GM12873 (cell line): Measurements from ENCODE around the gene PADI2.
A peak's percentile ranks its signal among the peaks of the same experiment; 100 is the strongest.

Experiments
- TF ChIP-seq, protein P1 (sequence below): IDR thresholded peaks from 2 replicates; pipeline ENCODE4 v1.5.1; 2012; ENCODE audit warnings: low read depth, mild to moderate bottlenecking, moderate library complexity, low read length, control low read depth; ENCODE audit not compliant: insufficient read depth; ENCODE audit errors: missing control alignments

The PADI2 gene

DNA sequence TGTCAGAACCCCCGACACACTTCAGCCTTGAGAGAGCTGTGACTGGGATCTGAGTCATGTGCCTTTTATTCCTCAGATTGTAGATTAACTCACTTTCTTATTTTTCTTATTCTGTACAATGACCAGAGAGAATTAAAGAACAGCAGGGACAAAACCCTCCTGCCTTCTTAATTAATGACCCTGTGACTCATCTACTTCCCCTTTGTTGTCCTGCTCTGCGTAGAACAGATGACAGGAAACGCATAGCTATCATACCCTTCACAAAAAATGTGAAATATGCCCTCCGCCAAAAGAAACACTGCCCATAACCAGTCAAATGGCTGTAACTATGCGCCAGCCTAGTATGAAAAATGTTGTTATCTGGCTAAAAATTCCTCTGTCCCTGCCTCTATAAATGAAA, 9.1 kb upstream of the PADI2 start:
- TF ChIP-seq, protein P1, sequence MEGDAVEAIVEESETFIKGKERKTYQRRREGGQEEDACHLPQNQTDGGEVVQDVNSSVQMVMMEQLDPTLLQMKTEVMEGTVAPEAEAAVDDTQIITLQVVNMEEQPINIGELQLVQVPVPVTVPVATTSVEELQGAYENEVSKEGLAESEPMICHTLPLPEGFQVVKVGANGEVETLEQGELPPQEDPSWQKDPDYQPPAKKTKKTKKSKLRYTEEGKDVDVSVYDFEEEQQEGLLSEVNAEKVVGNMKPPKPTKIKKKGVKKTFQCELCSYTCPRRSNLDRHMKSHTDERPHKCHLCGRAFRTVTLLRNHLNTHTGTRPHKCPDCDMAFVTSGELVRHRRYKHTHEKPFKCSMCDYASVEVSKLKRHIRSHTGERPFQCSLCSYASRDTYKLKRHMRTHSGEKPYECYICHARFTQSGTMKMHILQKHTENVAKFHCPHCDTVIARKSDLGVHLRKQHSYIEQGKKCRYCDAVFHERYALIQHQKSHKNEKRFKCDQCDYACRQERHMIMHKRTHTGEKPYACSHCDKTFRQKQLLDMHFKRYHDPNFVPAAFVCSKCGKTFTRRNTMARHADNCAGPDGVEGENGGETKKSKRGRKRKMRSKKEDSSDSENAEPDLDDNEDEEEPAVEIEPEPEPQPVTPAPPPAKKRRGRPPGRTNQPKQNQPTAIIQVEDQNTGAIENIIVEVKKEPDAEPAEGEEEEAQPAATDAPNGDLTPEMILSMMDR, result no peak

DNA sequence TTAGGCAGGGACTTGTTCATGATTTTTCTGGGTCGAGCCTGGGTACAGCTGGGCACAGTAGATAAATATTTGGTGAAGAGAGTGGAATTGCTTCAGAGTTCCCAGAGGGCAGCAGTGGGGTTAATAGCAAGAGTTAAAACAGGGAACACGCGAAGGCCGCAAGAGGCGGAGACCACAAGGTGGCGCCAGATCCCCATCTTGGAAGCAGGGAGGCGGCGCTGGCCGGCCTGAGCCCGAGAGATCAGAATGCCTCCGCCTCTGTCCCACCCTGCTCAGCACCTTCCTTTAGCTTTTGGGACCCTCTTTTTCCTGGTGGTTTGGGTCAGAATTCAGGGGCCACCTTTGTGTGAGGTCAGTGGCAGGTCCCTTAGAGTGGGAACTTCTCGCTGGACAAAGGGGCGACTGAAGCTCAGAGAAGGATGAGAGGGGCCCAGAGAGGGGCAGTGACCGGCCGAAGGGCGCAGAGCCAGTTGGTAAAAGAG, 6.5 kb upstream of the PADI2 start:
- TF ChIP-seq, protein P1, result peak; percentile 96

DNA sequence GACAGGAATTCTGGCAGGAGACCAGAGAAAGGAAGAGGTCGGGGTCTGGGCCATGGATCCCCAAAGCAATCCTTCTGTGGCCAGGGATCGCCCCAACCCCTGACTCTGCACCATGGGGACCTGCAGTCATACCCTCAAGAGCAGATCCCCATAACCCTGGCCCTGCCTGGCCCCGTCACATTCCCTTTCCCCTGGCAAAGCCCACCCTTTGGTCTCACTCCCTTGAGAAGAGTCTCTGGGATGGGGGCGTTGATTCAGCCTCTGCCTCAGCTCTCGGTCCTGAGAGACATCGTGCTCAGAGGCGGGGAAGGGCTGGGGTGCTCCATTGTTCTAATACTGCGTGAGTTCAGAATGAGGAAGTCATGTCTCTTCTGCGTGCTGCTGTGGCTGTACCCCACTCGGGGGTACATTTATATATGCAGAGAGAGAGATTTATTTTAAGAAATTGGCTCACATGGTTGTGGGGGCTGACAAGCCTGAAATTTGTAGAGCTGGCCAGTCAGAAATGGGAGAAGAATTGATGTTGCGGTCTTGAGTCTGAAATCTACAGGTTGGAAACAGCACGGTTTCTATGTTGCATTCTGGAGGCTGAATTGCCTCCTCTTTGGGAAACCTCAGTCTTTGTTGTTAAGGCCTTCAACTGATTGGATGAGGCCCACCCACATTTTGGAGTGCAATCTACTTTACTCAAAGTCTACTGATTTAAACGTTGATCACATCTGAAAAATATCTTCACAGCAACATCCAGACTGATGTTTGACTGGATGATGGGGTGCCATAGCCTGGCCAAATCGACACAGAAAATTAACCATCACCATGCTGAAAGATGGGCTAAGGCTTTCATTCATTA, 4.2 kb upstream of the PADI2 start:
- TF ChIP-seq, protein P1, result no peak

DNA sequence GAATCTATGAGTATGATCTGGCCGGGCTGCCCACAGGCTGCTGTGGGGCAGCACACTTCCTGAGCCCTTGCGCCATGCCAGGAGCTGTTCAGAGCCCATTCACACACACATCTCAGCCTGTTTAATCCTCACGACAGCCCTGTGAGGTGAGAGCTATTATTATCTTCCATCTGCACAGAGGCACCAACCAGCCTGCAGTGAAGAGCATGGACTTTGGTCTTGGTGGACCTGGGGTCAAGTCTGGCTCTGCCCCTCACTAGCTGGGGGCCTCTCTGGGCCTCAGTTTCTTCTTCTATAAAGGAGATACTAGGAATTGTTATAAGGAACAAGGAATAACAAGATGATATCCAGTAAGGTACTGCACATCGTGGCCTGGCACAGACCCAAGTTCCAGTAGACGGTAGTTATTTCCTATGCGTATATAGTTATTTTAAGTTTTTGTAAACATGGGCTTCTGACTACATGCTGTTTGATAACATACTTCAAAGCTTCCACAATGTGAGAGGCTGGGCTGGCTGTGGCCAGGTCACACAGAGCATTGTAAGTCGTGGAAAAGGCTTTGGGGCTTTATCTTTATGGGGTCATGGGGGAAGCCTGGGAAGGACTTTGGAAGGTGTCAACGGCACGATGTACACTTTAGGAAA, 3.4 kb upstream of the PADI2 start:
- TF ChIP-seq, protein P1, result no peak

DNA sequence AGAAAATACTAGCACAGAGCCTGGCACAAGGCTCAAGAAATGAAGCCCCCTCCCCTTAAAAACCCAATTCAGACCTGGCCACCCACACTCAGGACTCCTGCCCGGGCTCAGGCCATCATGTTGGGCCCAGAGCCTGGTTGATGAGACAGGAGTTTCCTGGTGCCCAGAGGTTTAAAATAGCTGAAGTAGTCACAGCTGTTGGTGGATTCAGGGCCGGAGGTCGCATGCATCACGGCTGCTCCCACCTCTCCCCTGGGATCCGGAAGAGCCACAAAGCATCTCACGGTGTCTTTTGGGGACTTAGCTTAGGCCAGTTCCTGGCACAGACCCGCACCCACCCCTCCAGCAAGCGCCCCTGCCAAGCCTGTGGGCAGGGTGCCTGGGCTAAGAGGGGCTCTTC, 2.6 kb upstream of the PADI2 start:
- TF ChIP-seq, protein P1, result no peak

DNA sequence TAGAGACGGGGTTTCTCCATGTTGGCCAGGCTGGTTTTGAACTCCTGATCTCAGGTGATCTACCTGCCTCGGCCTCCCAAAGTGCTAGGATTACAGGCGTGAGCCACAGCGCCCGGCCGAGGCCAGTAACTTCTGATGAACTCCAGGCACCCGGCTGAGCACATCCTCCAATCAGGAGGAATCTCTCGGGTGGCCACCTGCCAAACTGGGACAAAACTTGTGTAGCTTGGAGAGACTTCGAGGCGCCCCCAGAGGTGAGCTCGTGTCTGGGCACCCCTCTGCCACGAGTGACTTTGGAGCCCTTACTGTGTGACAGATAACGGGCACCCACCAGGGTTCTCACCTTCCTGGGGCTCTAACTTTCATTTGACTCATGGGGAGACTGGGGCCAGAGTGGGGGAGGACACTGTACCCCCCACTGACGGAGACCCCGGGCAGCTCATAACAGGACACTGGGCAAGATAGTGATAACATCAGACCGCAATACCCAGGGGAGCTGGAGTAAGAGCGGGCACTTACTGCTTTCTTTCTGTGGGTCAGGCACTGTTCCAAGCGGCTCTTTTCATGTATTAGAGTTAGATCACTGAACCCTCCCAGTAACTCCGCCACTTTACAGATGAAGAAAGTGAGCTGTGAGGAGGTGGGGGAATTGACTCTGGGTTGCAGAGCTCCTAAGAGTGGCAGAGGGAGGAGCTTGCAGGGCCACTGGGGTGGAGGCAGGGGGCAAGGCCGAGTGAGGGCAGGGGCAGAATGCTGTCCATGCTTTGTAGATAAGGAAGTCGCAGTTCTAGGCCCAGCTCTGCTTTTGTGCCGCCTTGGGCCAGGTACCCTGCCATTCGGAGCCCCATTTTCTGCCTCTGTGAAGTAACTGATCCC, 1.9 kb upstream of the PADI2 start:
- TF ChIP-seq, protein P1, result peak; percentile 7
